ENCODE results near the gene PLLP.

Gene PLLP

GRCh38 chr16:57273359-57273758, 11.1 kb downstream of the PLLP start:
- ATAC-seq, result no peak

GRCh38 chr16:57271867-57272495, 12.5 kb downstream of the PLLP start:
- TF ChIP-seq BACH2 (CRISPR knock-in tag; IDR thresholded peaks at IDR 0.05; ENCODE audit: borderline replicate concordance), result no peak
- TF ChIP-seq RARB (CRISPR knock-in tag; IDR thresholded peaks at IDR 0.05), result no peak
- no peak for TF ChIP-seq SNAI2 (CRISPR knock-in tag; IDR thresholded peaks at IDR 0.05)
- TF ChIP-seq ZFP3 (CRISPR knock-in tag; IDR thresholded peaks at IDR 0.05), result no peak
- no peak for TF ChIP-seq TCF4 (CRISPR knock-in tag; IDR thresholded peaks at IDR 0.05; ENCODE audit: borderline replicate concordance)
- no peak for TF ChIP-seq TSHZ2 (CRISPR knock-in tag; IDR thresholded peaks at IDR 0.05)
- no peak for TF ChIP-seq ZNF70 (CRISPR knock-in tag; IDR thresholded peaks at IDR 0.05)
- TF ChIP-seq PATZ1 (CRISPR knock-in tag; IDR thresholded peaks at IDR 0.05; ENCODE audit: borderline replicate concordance), result no peak
- TF ChIP-seq PPARA (CRISPR knock-in tag; IDR thresholded peaks at IDR 0.05; ENCODE audit: borderline replicate concordance), result no peak
- TF ChIP-seq ZC3H10 (CRISPR knock-in tag; IDR thresholded peaks at IDR 0.05), result no peak
- no peak for TF ChIP-seq ARNTL (CRISPR knock-in tag; IDR thresholded peaks at IDR 0.05; ENCODE audit: borderline replicate concordance, low read depth)
- ATAC-seq, result no peak

More at GRCh38 chr16:57273359-57273758, 11.1 kb downstream of the PLLP start:
- TF ChIP-seq ZNF8 (CRISPR knock-in tag; IDR thresholded peaks at IDR 0.05), result no peak
- TF ChIP-seq BACH2 (CRISPR knock-in tag; IDR thresholded peaks at IDR 0.05; ENCODE audit: borderline replicate concordance), result no peak
- no peak for TF ChIP-seq RARB (CRISPR knock-in tag; IDR thresholded peaks at IDR 0.05)
- TF ChIP-seq SNAI2 (CRISPR knock-in tag; IDR thresholded peaks at IDR 0.05), result no peak
- TF ChIP-seq PPARA (CRISPR knock-in tag; IDR thresholded peaks at IDR 0.05; ENCODE audit: borderline replicate concordance), result no peak
- TF ChIP-seq ESRRG (CRISPR knock-in tag; IDR thresholded peaks at IDR 0.05), result no peak
- TF ChIP-seq TSHZ2 (CRISPR knock-in tag; IDR thresholded peaks at IDR 0.05), result no peak
- TF ChIP-seq ZFP3 (CRISPR knock-in tag; IDR thresholded peaks at IDR 0.05), result no peak
- no peak for TF ChIP-seq CSDC2 (CRISPR knock-in tag; IDR thresholded peaks at IDR 0.05)
- TF ChIP-seq TOX (CRISPR knock-in tag; IDR thresholded peaks at IDR 0.05; ENCODE audit: borderline replicate concordance), result no peak
- TF ChIP-seq ISL1 (CRISPR knock-in tag; IDR thresholded peaks at IDR 0.05), result no peak
- no peak for TF ChIP-seq POU6F1 (CRISPR knock-in tag; IDR thresholded peaks at IDR 0.05; ENCODE audit: borderline replicate concordance, low read depth)

- no peak for ATAC-seq
- TF ChIP-seq TOX (CRISPR knock-in tag; IDR thresholded peaks at IDR 0.05; ENCODE audit: borderline replicate concordance), result no peak
- TF ChIP-seq ARNTL (CRISPR knock-in tag; IDR thresholded peaks at IDR 0.05; ENCODE audit: borderline replicate concordance, low read depth), result no peak
- TF ChIP-seq CSDC2 (CRISPR knock-in tag; IDR thresholded peaks at IDR 0.05), result no peak
- no peak for TF ChIP-seq ZNF70 (CRISPR knock-in tag; IDR thresholded peaks at IDR 0.05)
These were observed 13.5 kb downstream of the PLLP start for GRCh38 chr16:57271063-57271345.

All from SK-N-SH treated with all-trans-retinoic acid at 6 μM for 48 hours (cell line).